Measurements from ENCODE around the gene ALK. TPM values are rescaled to one million over a fixed set of nuclear protein-coding genes. Genes with fewer than 3 reads are reported as not detected.

ALK gene
- total RNA-seq, 1 donor from 2014 or later = 0.14 TPM

GRCh38 chr2:29509397-29509796 lies 412.0 kb downstream of the ALK start:
- no peak overlapping the region for H3K4me3 ChIP-seq
- H3K9me3 ChIP-seq (replicated peaks) = peaks cover 17% of the 10 kb centered on the region
- no peak for DNase-seq
- H3K4me1 ChIP-seq = no peaks in the 10 kb centered on the region
- H3K27ac ChIP-seq (replicated peaks) = no peak overlapping the region
- no peaks in the 10 kb centered on the region for H3K36me3 ChIP-seq
- intact Hi-C loops (cut with micrococcal nuclease) = no loop called here
- H3K27me3 ChIP-seq (ENCODE audit: low read depth) = peaks cover 3% of the 10 kb centered on the region
- TF ChIP-seq CTCF (IDR thresholded peaks at IDR 0.05; ENCODE audit: borderline replicate concordance) = no peak

GRCh38 chr2:29504746-29505145 lies 416.6 kb downstream of the ALK start:
- intact Hi-C loops (cut with micrococcal nuclease) = no loop called here
- no peaks in the 10 kb centered on the region for H3K36me3 ChIP-seq
- no peak overlapping the region for H3K4me3 ChIP-seq
- H3K4me1 ChIP-seq = no peaks in the 10 kb centered on the region
- no peak overlapping the region for H3K27ac ChIP-seq (replicated peaks)
- peaks cover 45% of the 10 kb centered on the region for H3K27me3 ChIP-seq (ENCODE audit: low read depth)
- no peaks in the 10 kb centered on the region for H3K9me3 ChIP-seq (replicated peaks)
- no peak for TF ChIP-seq CTCF (IDR thresholded peaks at IDR 0.05; ENCODE audit: borderline replicate concordance)
- no peak for DNase-seq

- Histone ChIP-seq H3K27ac (replicated peaks) (no peak overlapping the region), H3K4me1 (no peaks in the 10 kb centered on the region), H3K9me3 (replicated peaks) (no peaks in the 10 kb centered on the region), H3K27me3 (ENCODE audit: low read depth) (peaks cover 45% of the 10 kb centered on the region), H3K4me3 (no peak overlapping the region), H3K36me3 (no peaks in the 10 kb centered on the region)
- intact Hi-C loops (cut with micrococcal nuclease) = no loop called here
- TF ChIP-seq CTCF (IDR thresholded peaks at IDR 0.05; ENCODE audit: borderline replicate concordance) = no peak
- no peak for DNase-seq
Observed at GRCh38 chr2:29502460-29502911, 418.9 kb downstream of the ALK start.

GRCh38 chr2:29497375-29497774 lies 424.0 kb downstream of the ALK start:
- H3K4me1 ChIP-seq = no peaks in the 10 kb centered on the region
- no peaks in the 10 kb centered on the region for H3K36me3 ChIP-seq
- H3K27me3 ChIP-seq (ENCODE audit: low read depth) = peaks cover 23% of the 10 kb centered on the region
- no peak for TF ChIP-seq CTCF (IDR thresholded peaks at IDR 0.05; ENCODE audit: borderline replicate concordance)
- H3K4me3 ChIP-seq = no peak overlapping the region
- no peak for DNase-seq
- intact Hi-C loops (cut with micrococcal nuclease) = no loop called here
- no peak overlapping the region for H3K27ac ChIP-seq (replicated peaks)
- H3K9me3 ChIP-seq (replicated peaks) = no peaks in the 10 kb centered on the region

GRCh38 chr2:29496198-29496597 lies 425.2 kb downstream of the ALK start:
- intact Hi-C loops (cut with micrococcal nuclease) = no loop called here
- no peaks in the 10 kb centered on the region for H3K36me3 ChIP-seq
- TF ChIP-seq CTCF (IDR thresholded peaks at IDR 0.05; ENCODE audit: borderline replicate concordance) = no peak
- DNase-seq = no peak
- no peaks in the 10 kb centered on the region for H3K4me1 ChIP-seq
- no peaks in the 10 kb centered on the region for H3K9me3 ChIP-seq (replicated peaks)
- no peak overlapping the region for H3K27ac ChIP-seq (replicated peaks)
- H3K27me3 ChIP-seq (ENCODE audit: low read depth) = peaks cover 11% of the 10 kb centered on the region
- H3K4me3 ChIP-seq = no peak overlapping the region

Data from left ventricle myocardium inferior (tissue), 1 donor.